ENCODE results near the gene TMEM168. TPM values are rescaled to one million over a fixed set of nuclear protein-coding genes. Genes with fewer than 3 reads are reported as not detected.

The TMEM168 gene
- total and polyA plus RNA-seq, 2 donors (not counting 3 experiments of a cell fraction or from before 2014, with no cell fraction given), result 23.4 to 24.4 TPM

GRCh38 chr7:112800486-112800885 is 10.3 kb upstream of the TMEM168 start:
- H3K4me2 ChIP-seq (ENCODE audit: insufficient read depth, low read length), result no peak overlapping the region
- H3K9me3 ChIP-seq (replicated peaks; ENCODE audit: control insufficient read depth, insufficient read depth, low read length), result no peaks in the 10 kb centered on the region
- dilution Hi-C loops (cut with MboI; ENCODE audit: extremely low pct_ligation_motif_present, low sequenced_read_pairs), result no loop called here
- H3K27me3 ChIP-seq (ENCODE audit: control insufficient read depth in 2 of 2, insufficient read depth in 2 of 2, low read length in 2 of 2), result no peaks in the 10 kb centered on the region
- H3K27ac ChIP-seq (ENCODE audit: insufficient read depth, low read depth, low read length), result no peak overlapping the region
- H3K9me1 ChIP-seq (replicated peaks; ENCODE audit: control insufficient read depth, extremely low read depth, insufficient read depth, low read length), result no peaks in the 10 kb centered on the region
- no peaks in the 10 kb centered on the region for H3K79me2 ChIP-seq (ENCODE audit: control insufficient read depth, insufficient read depth, low read length)
- H3K9ac ChIP-seq (replicated peaks; ENCODE audit: extremely low read depth, insufficient read depth, low read length), result no peak overlapping the region
- DNase-seq (ENCODE audit: low read depth, low spot score) (no peak), FAIRE-seq (no peak)
- ChIA-PET CTCF (no interaction called here), POLR2A (no interaction called here)
- H2AFZ ChIP-seq (ENCODE audit: low read depth, low read length), result no peak overlapping the region
- intact Hi-C loops (cut with micrococcal nuclease), result no loop called here
- no TSS peak for BruUV-seq (replicated peaks)
- TF ChIP-seq POLR2A (IDR thresholded peaks at IDR 0.05; ENCODE audit: low read depth, low read length), result no peak
- TF ChIP-seq CTCF (IDR thresholded peaks at IDR 0.05; ENCODE audit: extremely low read depth in 1 of 2, insufficient read depth in 1 of 2, low read depth in 1 of 2, low read length in 2 of 2), result no peak
- TF ChIP-seq FOS (IDR thresholded peaks at IDR 0.05; ENCODE audit: borderline replicate concordance, insufficient read depth, low read length), result no peak
- TF ChIP-seq EZH2 (IDR thresholded peaks at IDR 0.05; ENCODE audit: borderline replicate concordance, low read depth, low read length, severe bottlenecking), result no peak
- TF ChIP-seq MAX (IDR thresholded peaks at IDR 0.05; ENCODE audit: insufficient read depth, insufficient read length), result no peak
- TF ChIP-seq POLR2AphosphoS5 (IDR thresholded peaks at IDR 0.05; ENCODE audit: insufficient read depth, low read depth, low read length), result no peak
- TF ChIP-seq JUN (IDR thresholded peaks at IDR 0.05; ENCODE audit: borderline replicate concordance, insufficient read depth, insufficient read length, low read depth), result no peak
- no peak for TF ChIP-seq MYC (IDR thresholded peaks at IDR 0.05; ENCODE audit: low read depth, low read length)
- H3K4me3 ChIP-seq (replicated peaks in 1 of 3; ENCODE audit: insufficient read depth in 1 of 3, low read depth in 1 of 3, low read length in 3 of 3), result no peak overlapping the region
- H3K4me1 ChIP-seq (ENCODE audit: control insufficient read depth, extremely low read depth, insufficient read depth, low read length), result no peaks in the 10 kb centered on the region
- H3K36me3 ChIP-seq (ENCODE audit: control insufficient read depth in 2 of 2, extremely low read depth in 1 of 2, insufficient read depth in 2 of 2, low read length in 2 of 2), result no peaks in the 10 kb centered on the region
- H4K20me1 ChIP-seq (replicated peaks; ENCODE audit: control insufficient read depth, extremely low read depth, insufficient read depth, low read length), result no peaks in the 10 kb centered on the region

Measured in endothelial cell of umbilical vein (primary cell).